ENCODE results near the gene KLF18.

KLF18 gene

GRCh38 chr1:44141531-44141930 is at the start of gene KLF18:
Gene KLF18 (minus strand): TSS chr1:44141631. CDS start chr1:44141631, 0 bp downstream.
- H3K9me3 Mint-ChIP-seq = peaks cover 12 to 13% of the 10 kb centered on the region in 2 donors
- H3K27me3 Mint-ChIP-seq = peaks cover 0 to 8% of the 10 kb centered on the region in 2 donors
- ATAC-seq (replicated peaks) (no peak), DNase-seq (no peak)
- no peak within 1 kb of the TSS for H3K4me3 Mint-ChIP-seq
- H3K36me3 Mint-ChIP-seq = peaks cover 2 to 7% of the 10 kb centered on the region in 2 donors
- H3K27ac Mint-ChIP-seq = no peak within 1 kb of the TSS
- H3K4me1 Mint-ChIP-seq = no peaks in the 10 kb centered on the region

GRCh38 chr1:44174630-44175029 is 33.2 kb upstream of the KLF18 start:
- peaks cover 17 to 19% of the 10 kb centered on the region in 2 donors for H3K27me3 Mint-ChIP-seq
- peaks cover 0 to 2% of the 10 kb centered on the region in 2 donors for H3K36me3 Mint-ChIP-seq
- no peaks in the 10 kb centered on the region for H3K4me1 Mint-ChIP-seq
- no peak overlapping the region for H3K27ac Mint-ChIP-seq
- no peak for ATAC-seq (replicated peaks)
- H3K4me3 Mint-ChIP-seq = no peak overlapping the region
- H3K9me3 Mint-ChIP-seq = peaks cover 0 to 4% of the 10 kb centered on the region in 2 donors
- DNase-seq = no peak

- peaks cover 0 to 3% of the 10 kb centered on the region in 2 donors for H3K36me3 Mint-ChIP-seq
- no peak overlapping the region for H3K27ac Mint-ChIP-seq
- H3K27me3 Mint-ChIP-seq = peaks cover 26 to 42% of the 10 kb centered on the region in 2 donors
- ATAC-seq (replicated peaks) (no peak), DNase-seq (no peak)
- H3K9me3 Mint-ChIP-seq = peaks cover 13 to 14% of the 10 kb centered on the region in 2 donors
- no peaks in the 10 kb centered on the region for H3K4me1 Mint-ChIP-seq
- H3K4me3 Mint-ChIP-seq = no peak overlapping the region
These were observed 28.9 kb upstream of the KLF18 start for GRCh38 chr1:44170281-44170823.

- Mint-ChIP-seq H3K4me3 (no peak overlapping the region), H3K27ac (no peak overlapping the region), H3K9me3 (peaks cover 12 to 13% of the 10 kb centered on the region in 2 donors), H3K27me3 (peaks cover 26 to 38% of the 10 kb centered on the region in 2 donors), H3K4me1 (no peaks in the 10 kb centered on the region), H3K36me3 (peaks cover 0 to 1% of the 10 kb centered on the region in 2 donors)
- ATAC-seq (replicated peaks) = no peak
- DNase-seq = no peak
These were observed 27.2 kb upstream of the KLF18 start for GRCh38 chr1:44168520-44169098.

- Mint-ChIP-seq H3K36me3 (no peaks in the 10 kb centered on the region), H3K27ac (no peak overlapping the region), H3K9me3 (peaks cover 0 to 3% of the 10 kb centered on the region in 2 donors), H3K27me3 (peaks cover 4 to 13% of the 10 kb centered on the region in 2 donors), H3K4me1 (no peaks in the 10 kb centered on the region), H3K4me3 (no peak overlapping the region)
- DNase-seq = no peak
- ATAC-seq (replicated peaks) = no peak
These were observed 20.1 kb upstream of the KLF18 start for GRCh38 chr1:44161546-44161945.

GRCh38 chr1:44158871-44159270 is 17.4 kb upstream of the KLF18 start:
- Mint-ChIP-seq H3K36me3 (no peaks in the 10 kb centered on the region), H3K27me3 (no peaks in the 10 kb centered on the region), H3K27ac (no peak overlapping the region), H3K4me1 (no peaks in the 10 kb centered on the region), H3K4me3 (no peak overlapping the region), H3K9me3 (peaks cover 0 to 1% of the 10 kb centered on the region in 2 donors)
- no peak for ATAC-seq (replicated peaks)
- DNase-seq = no peak

- DNase-seq = no peak
- Mint-ChIP-seq H3K9me3 (peaks cover 0 to 1% of the 10 kb centered on the region in 2 donors), H3K27me3 (peaks cover 0 to 5% of the 10 kb centered on the region in 2 donors), H3K4me3 (no peak overlapping the region), H3K4me1 (no peaks in the 10 kb centered on the region), H3K27ac (no peak overlapping the region), H3K36me3 (no peaks in the 10 kb centered on the region)
- no peak for ATAC-seq (replicated peaks)
These were observed 16.5 kb upstream of the KLF18 start for GRCh38 chr1:44157903-44158302.

- no peaks in the 10 kb centered on the region for H3K9me3 Mint-ChIP-seq
- peaks cover 7 to 10% of the 10 kb centered on the region in 2 donors for H3K27me3 Mint-ChIP-seq
- no peaks in the 10 kb centered on the region for H3K36me3 Mint-ChIP-seq
- no peak for ATAC-seq (replicated peaks)
- no peak for DNase-seq
- no peak overlapping the region for H3K27ac Mint-ChIP-seq
- no peaks in the 10 kb centered on the region for H3K4me1 Mint-ChIP-seq
- no peak overlapping the region for H3K4me3 Mint-ChIP-seq
These were observed 12.6 kb upstream of the KLF18 start for GRCh38 chr1:44154049-44154448.

- Mint-ChIP-seq H3K27ac (no peak overlapping the region), H3K27me3 (peaks cover 7 to 10% of the 10 kb centered on the region in 2 donors), H3K36me3 (peaks cover 0 to under 1% of the 10 kb centered on the region in 2 donors), H3K4me3 (no peak overlapping the region), H3K4me1 (no peaks in the 10 kb centered on the region), H3K9me3 (no peaks in the 10 kb centered on the region)
- DNase-seq (no peak), ATAC-seq (replicated peaks) (no peak)
These were observed 11.3 kb upstream of the KLF18 start for GRCh38 chr1:44152692-44153091.

GRCh38 chr1:44151808-44152207 is 10.4 kb upstream of the KLF18 start:
- no peak for ATAC-seq (replicated peaks)
- no peak overlapping the region for H3K4me3 Mint-ChIP-seq

GRCh38 chr1:44151332-44151731 is 9.9 kb upstream of the KLF18 start:
- ATAC-seq (replicated peaks) = no peak
- H3K36me3 Mint-ChIP-seq = peaks cover 1 to 3% of the 10 kb centered on the region in 2 donors

More at GRCh38 chr1:44151808-44152207, 10.4 kb upstream of the KLF18 start:
- no peaks in the 10 kb centered on the region for H3K9me3 Mint-ChIP-seq
- H3K27ac Mint-ChIP-seq = no peak overlapping the region
- DNase-seq = no peak
- no peaks in the 10 kb centered on the region for H3K4me1 Mint-ChIP-seq
- peaks cover 0 to 1% of the 10 kb centered on the region in 2 donors for H3K36me3 Mint-ChIP-seq
- peaks cover 7 to 10% of the 10 kb centered on the region in 2 donors for H3K27me3 Mint-ChIP-seq

GRCh38 chr1:44147582-44147981 is 6.2 kb upstream of the KLF18 start:
- Mint-ChIP-seq H3K9me3 (peaks cover 14 to 15% of the 10 kb centered on the region in 2 donors), H3K36me3 (peaks cover 3 to 9% of the 10 kb centered on the region in 2 donors), H3K4me3 (no peak overlapping the region), H3K4me1 (no peaks in the 10 kb centered on the region), H3K27ac (no peak overlapping the region), H3K27me3 (peaks cover 3 to 5% of the 10 kb centered on the region in 2 donors)
- no peak for DNase-seq
- no peak for ATAC-seq (replicated peaks)

More at GRCh38 chr1:44151332-44151731, 9.9 kb upstream of the KLF18 start:
- no peaks in the 10 kb centered on the region for H3K4me1 Mint-ChIP-seq
- peaks cover 4% of the 10 kb centered on the region in 2 donors for H3K9me3 Mint-ChIP-seq
- peaks cover 7 to 10% of the 10 kb centered on the region in 2 donors for H3K27me3 Mint-ChIP-seq
- no peak overlapping the region for H3K4me3 Mint-ChIP-seq
- DNase-seq = no peak
- H3K27ac Mint-ChIP-seq = no peak overlapping the region

- Mint-ChIP-seq H3K36me3 (peaks cover 3 to 9% of the 10 kb centered on the region in 2 donors), H3K27ac (no peak overlapping the region)
These were observed 5.3 kb upstream of the KLF18 start for GRCh38 chr1:44146536-44147361.

GRCh38 chr1:44144962-44145756 is 3.7 kb upstream of the KLF18 start:
- ATAC-seq (replicated peaks) (no peak), DNase-seq (no peak)
- H3K4me3 Mint-ChIP-seq = no peak overlapping the region
- H3K4me1 Mint-ChIP-seq = no peaks in the 10 kb centered on the region
- H3K27me3 Mint-ChIP-seq = peaks cover 0 to 8% of the 10 kb centered on the region in 2 donors
- H3K27ac Mint-ChIP-seq = no peak overlapping the region
- peaks cover 3 to 9% of the 10 kb centered on the region in 2 donors for H3K36me3 Mint-ChIP-seq
- peaks cover 14 to 15% of the 10 kb centered on the region in 2 donors for H3K9me3 Mint-ChIP-seq

More at GRCh38 chr1:44146536-44147361, 5.3 kb upstream of the KLF18 start:
- Mint-ChIP-seq H3K4me1 (no peaks in the 10 kb centered on the region), H3K9me3 (peaks cover 14 to 15% of the 10 kb centered on the region in 2 donors), H3K4me3 (no peak overlapping the region), H3K27me3 (peaks cover 0 to under 1% of the 10 kb centered on the region in 2 donors)
- no peak for ATAC-seq (replicated peaks)
- no peak for DNase-seq
